ENCODE results near the gene AHDC1.

GRCh38 chr1:27574001-27574781 lies 29.8 kb downstream of the AHDC1 start:
- TF ChIP-seq, protein P1, sequence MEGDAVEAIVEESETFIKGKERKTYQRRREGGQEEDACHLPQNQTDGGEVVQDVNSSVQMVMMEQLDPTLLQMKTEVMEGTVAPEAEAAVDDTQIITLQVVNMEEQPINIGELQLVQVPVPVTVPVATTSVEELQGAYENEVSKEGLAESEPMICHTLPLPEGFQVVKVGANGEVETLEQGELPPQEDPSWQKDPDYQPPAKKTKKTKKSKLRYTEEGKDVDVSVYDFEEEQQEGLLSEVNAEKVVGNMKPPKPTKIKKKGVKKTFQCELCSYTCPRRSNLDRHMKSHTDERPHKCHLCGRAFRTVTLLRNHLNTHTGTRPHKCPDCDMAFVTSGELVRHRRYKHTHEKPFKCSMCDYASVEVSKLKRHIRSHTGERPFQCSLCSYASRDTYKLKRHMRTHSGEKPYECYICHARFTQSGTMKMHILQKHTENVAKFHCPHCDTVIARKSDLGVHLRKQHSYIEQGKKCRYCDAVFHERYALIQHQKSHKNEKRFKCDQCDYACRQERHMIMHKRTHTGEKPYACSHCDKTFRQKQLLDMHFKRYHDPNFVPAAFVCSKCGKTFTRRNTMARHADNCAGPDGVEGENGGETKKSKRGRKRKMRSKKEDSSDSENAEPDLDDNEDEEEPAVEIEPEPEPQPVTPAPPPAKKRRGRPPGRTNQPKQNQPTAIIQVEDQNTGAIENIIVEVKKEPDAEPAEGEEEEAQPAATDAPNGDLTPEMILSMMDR (optimal IDR thresholded peaks at IDR 0.05 in 1 of 3, IDR thresholded peaks at IDR 0.05 in 1 of 3, conservative IDR thresholded peaks at IDR 0.05 in 1 of 3; ENCODE audit: extremely low read depth in 1 of 3, insufficient read depth in 2 of 3, low read length in 3 of 3): no peak
- TF ChIP-seq EZH2 (IDR thresholded peaks at IDR 0.05; ENCODE audit: low read length): no peak
